Stimulated activated naive CD8-positive, alpha-beta T cell treated with anti-CD3 and anti-CD28 coated beads, Interleukin-15, amount 100 ng/mL, for 72 hours (primary cell): ENCODE measurements around the gene RUVBL1.
A peak's percentile ranks its signal among the peaks of the same experiment; 100 is the strongest.

ENCODE experiments used
- ATAC-seq: fragments of 150-1000 bp; cut with Tn5 transposase; 2 replicates; pipeline ENCODE4 v1.10.0; 2021; ENCODE audit warnings: mild to moderate bottlenecking, moderate library complexity
- DNase-seq, 2 donors: peaks; one replicate each; pipeline ENCODE4 v3.0.0; 2021 to 2022
- H3K27ac Mint-ChIP-seq, 2 donors: one replicate each; pipeline ENCODE4 v1.8.0; 2022; ENCODE audit warnings: mild to moderate bottlenecking in 2 of 2, mixed read lengths in 2 of 2, moderate library complexity in 2 of 2
- H3K27me3 Mint-ChIP-seq: one replicate; pipeline ENCODE4 v1.8.0; 2022; ENCODE audit warnings: mixed read lengths
- H3K4me1 Mint-ChIP-seq: one replicate; pipeline ENCODE4 v1.8.0; 2022; ENCODE audit warnings: mild to moderate bottlenecking, mixed read lengths
- H3K4me3 Mint-ChIP-seq, 2 donors: one replicate each; pipeline ENCODE4 v1.8.0; 2022; ENCODE audit warnings: mild to moderate bottlenecking in 2 of 2, mixed read lengths in 2 of 2, moderate library complexity in 1 of 2
- H3K9me3 Mint-ChIP-seq, 2 donors: one replicate each; pipeline ENCODE4 v1.8.0; 2022; ENCODE audit warnings: mixed read lengths in 2 of 2

Gene RUVBL1

DNA sequence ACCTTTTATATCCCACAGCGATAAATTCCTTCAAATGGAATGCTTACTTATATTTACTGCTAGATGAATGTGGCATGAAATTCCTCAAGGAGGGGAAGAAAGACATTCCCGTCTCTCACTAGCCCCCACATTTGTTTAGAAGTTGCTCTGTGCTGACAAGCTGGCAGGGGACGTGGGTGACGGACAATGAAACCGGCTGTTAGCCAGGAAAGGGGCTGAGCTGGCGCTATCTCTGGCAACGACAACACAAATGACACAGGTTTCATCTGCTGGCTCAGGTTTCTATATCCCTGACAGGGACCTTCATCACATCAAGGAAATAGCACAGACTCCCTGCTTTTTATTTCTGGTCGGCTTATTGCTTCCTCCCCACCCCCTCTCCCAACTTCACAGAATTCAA lies 15.8 kb downstream of the RUVBL1 start:
- no peak overlapping the region for H3K4me3 Mint-ChIP-seq
- no peak for ATAC-seq
- H3K4me1 Mint-ChIP-seq = peaks cover 18% of the 10 kb centered on the region
- H3K27me3 Mint-ChIP-seq = no peaks in the 10 kb centered on the region
- H3K9me3 Mint-ChIP-seq = no peaks in the 10 kb centered on the region
- DNase-seq = no peak
- no peak overlapping the region for H3K27ac Mint-ChIP-seq

DNA sequence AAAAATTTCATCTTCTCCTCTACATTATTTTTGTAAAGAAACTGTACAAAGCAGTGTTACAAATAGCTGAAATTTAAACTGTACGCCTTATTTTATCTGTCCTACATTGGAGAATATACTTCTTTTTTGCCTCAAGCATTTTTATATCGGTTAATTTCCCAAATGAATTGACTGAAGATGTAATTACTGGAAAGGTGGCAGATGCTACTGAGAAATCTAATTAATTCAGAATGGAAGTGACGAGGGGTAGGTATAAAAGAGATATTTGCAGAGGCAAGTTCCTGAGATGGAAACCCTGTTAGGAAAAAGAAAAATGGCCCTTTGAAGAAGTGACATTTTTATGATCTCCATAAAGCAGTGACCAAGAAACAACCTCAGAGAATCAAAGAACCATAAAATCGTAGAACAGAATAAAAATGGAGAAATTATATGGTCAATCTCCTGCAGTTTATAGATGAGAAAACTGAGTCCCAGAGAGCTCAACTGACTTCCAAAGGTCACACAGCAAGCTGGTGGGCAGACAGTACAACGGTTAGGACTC lies 20.4 kb downstream of the RUVBL1 start:
- Mint-ChIP-seq H3K9me3 (no peaks in the 10 kb centered on the region), H3K4me3 (no peak overlapping the region), H3K27ac (no peak overlapping the region), H3K4me1 (no peaks in the 10 kb centered on the region), H3K27me3 (no peaks in the 10 kb centered on the region)
- ATAC-seq = no peak
- DNase-seq = no peak

DNA sequence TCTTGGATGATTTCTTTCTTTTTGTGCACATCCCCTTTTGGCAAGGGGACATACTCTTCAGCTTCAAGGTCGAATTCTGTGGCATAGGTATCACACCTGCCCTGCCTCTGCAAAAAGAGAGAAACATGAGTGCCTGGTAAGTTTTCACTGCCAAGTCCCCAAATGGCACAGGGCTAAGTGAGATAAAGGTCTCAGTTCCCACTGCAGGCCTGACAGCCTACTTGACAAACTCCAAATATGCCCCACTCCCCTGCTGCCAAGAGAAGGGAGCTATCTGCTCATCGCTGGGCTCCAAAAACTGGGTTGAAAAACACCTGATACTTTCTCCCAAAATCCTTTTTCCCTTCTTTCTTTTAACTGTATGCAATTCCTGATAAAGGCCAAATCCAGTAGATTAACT lies 23.0 kb downstream of the RUVBL1 start:
- no peak overlapping the region for H3K27ac Mint-ChIP-seq
- H3K4me1 Mint-ChIP-seq = no peaks in the 10 kb centered on the region
- H3K4me3 Mint-ChIP-seq = no peak overlapping the region
- no peaks in the 10 kb centered on the region for H3K27me3 Mint-ChIP-seq
- DNase-seq = no peak
- H3K9me3 Mint-ChIP-seq = no peaks in the 10 kb centered on the region
- no peak for ATAC-seq

DNA sequence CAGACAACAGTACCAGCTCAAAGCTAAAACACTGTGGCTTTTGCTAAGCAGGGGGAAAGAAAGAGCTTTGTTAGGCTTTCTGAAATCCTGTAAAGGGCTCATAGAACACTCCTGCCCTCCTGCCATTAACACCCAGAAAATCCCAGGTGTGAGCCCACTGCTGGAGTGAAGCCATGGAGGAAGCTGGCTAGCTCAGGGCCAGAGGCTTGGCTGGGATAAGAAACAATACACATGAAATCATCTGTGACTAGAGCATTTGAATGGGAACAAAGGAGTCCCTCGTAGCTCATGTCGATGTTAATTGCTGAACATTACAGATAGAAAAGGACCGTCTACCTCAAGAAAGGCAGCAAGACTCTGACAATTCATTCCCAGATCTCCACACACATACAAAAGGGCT lies 23.5 kb downstream of the RUVBL1 start:
- Mint-ChIP-seq H3K4me1 (peaks cover 4% of the 10 kb centered on the region), H3K4me3 (no peak overlapping the region), H3K27me3 (no peaks in the 10 kb centered on the region), H3K27ac (no peak overlapping the region), H3K9me3 (no peaks in the 10 kb centered on the region)
- DNase-seq = no peak
- ATAC-seq = no peak

DNA sequence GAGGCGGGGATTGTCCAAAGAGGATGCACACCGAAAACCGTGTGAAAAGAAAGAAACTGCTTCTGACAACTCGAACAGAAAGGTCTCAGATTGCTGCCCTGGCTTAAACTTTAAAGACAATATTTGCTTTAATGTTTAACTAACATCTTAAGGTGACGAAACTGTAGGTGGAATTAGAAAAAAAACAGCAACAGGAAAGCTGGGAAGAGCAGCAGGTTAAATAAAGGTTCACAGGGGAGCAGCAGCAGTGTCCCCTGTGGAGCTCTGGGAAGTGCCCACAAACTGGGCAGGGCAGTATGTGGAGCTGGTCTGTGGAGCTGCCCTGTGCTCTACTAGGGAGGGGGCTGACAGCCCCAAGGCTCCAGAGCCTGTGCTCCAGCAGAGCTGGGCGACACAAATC lies 25.4 kb downstream of the RUVBL1 start:
- ATAC-seq (no peak), DNase-seq (no peak)
- H3K4me3 Mint-ChIP-seq = no peak overlapping the region
- H3K27me3 Mint-ChIP-seq = no peaks in the 10 kb centered on the region
- H3K27ac Mint-ChIP-seq = peak overlapping the region in 1 of 2 donors; percentile 49
- H3K4me1 Mint-ChIP-seq = peaks cover 14% of the 10 kb centered on the region
- no peaks in the 10 kb centered on the region for H3K9me3 Mint-ChIP-seq

DNA sequence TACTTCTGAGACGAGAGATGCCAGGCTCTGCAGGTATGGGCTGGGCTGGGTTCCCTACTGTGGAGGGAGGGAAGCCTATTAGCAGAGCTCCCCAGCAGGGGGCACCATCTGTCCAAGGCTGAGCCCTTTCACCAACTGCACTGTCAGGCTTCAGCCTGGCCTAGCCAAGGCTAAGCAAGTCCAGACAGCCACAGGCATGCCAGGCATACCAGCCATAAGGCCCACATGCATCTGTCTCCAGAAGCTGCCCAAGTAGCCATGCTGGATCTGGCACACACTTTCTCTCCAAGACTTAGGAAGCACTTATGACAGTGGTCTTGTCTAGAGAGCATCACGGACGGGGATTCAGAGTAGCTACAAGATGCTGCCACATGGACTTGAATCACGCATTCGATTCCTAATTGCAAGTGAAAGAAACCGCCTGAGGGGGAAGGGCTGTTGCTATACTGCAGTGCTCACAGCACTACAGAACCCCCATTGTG lies 28.3 kb downstream of the RUVBL1 start:
- ATAC-seq = peak; percentile 99
- DNase-seq = peak; percentile 65 to 74
- Mint-ChIP-seq H3K9me3 (no peaks in the 10 kb centered on the region), H3K27me3 (no peaks in the 10 kb centered on the region), H3K4me1 (peaks cover 14% of the 10 kb centered on the region), H3K27ac (no peak overlapping the region), H3K4me3 (no peak overlapping the region)

DNA sequence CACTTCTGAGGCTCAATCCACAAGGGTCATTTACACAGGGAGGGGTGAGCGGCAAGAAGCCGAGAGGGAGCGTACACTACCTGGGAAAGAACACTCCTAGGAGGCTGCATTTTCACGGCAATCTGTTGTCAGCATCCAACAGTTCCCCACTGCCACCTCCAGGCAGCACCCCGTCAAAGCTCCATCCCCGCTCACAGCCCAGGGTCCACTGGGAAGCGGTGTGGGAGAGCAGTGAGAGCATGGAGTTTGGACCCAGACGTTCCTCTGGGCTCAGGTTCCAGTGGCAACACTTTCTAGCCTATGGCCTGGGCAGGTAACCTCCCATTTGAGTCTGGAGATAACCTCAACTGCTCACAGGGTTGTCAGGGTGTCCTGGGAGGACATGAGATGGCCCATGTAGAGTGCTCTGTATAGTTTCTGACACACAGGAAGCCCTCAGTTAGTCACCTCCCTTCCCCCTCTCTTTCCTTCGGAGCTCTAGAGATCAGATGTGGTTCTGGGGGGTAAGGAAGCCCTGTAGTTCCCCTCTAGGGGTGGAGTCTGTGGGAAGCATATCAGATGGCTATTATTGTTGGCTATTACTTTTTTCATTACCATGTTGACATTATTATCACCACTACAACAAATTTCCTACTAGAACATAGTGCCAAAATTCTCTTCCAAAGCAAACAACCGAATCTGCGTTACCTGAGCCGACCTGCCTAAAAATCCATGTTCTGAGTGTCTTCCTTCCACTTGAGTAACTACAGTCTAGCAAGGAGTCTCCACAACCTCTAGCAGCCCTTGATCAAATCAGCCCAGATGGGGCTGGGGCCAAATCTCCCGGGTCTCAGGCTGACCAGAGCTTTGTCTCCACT lies 29.1 kb downstream of the RUVBL1 start:
- ATAC-seq (peak; percentile 53), DNase-seq (no peak)
- H3K4me1 Mint-ChIP-seq = peaks cover 14% of the 10 kb centered on the region
- H3K27ac Mint-ChIP-seq = peak overlapping the region in 1 of 2 donors; percentile 48
- no peaks in the 10 kb centered on the region for H3K9me3 Mint-ChIP-seq
- H3K4me3 Mint-ChIP-seq = no peak overlapping the region
- no peaks in the 10 kb centered on the region for H3K27me3 Mint-ChIP-seq

DNA sequence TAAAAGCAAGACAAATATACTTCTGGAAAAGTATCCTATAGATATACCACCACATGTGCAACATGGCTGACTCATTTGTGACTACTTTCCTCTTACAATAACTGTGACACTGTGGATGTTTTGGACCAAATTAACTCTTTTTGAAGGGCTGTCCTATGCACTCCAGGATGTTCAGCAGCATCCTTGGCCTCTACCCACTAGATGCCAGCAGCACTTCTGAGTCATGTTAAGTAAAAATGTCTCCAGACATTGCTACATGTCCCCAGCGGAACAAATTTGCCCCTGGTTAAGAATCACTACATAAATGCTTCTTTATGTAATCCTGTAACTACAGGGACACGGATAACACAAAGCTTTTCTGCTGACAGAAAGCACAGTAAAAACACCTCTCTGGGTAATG lies 32.0 kb downstream of the RUVBL1 start:
- Mint-ChIP-seq H3K9me3 (no peaks in the 10 kb centered on the region), H3K4me1 (peaks cover 14% of the 10 kb centered on the region), H3K27me3 (no peaks in the 10 kb centered on the region), H3K27ac (no peak overlapping the region), H3K4me3 (no peak overlapping the region)
- DNase-seq (no peak), ATAC-seq (no peak)

DNA sequence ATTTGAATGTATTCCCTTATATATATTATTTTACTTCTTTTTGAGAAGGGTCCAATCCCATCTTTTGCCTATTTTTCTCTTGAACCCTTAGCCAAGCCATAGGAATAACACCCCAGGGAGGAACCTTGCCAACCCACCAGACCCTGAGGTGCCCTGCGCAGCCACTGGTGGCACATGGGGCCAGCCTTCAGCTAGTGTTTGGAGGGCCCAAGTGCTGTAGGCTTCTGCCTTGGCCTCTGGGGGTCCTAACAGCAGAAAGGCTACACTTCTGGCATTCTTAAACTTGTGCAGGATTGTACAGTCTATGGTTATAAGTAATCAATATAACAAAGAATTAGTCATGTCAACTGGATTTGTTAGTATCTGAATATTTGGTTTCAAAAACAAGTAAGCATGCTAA lies 34.5 kb downstream of the RUVBL1 start:
- Mint-ChIP-seq H3K27me3 (no peaks in the 10 kb centered on the region), H3K9me3 (no peaks in the 10 kb centered on the region), H3K4me3 (no peak overlapping the region), H3K4me1 (no peaks in the 10 kb centered on the region), H3K27ac (no peak overlapping the region)
- DNase-seq (no peak), ATAC-seq (no peak)

DNA sequence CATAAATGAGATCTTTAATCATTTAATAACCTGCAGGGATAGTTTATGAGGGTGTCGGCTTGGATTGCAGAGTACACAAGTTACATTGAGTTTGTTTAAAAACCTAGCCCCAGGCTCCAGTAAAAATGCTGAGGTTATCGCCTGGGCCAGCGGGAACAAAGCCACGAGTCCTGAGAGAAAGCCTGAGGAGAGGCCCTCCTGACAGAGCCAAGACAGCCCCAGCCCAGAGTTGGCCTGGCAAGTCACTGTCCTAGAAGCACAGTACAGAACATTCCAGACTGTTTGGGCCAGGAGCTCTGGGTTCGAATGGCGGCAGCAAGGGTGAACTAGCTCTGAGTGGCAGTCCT lies 39.0 kb downstream of the RUVBL1 start:
- H3K27ac Mint-ChIP-seq = no peak overlapping the region
- H3K4me3 Mint-ChIP-seq = no peak overlapping the region
- ATAC-seq (no peak), DNase-seq (no peak)
- H3K27me3 Mint-ChIP-seq = no peaks in the 10 kb centered on the region
- no peaks in the 10 kb centered on the region for H3K4me1 Mint-ChIP-seq
- H3K9me3 Mint-ChIP-seq = no peaks in the 10 kb centered on the region

DNA sequence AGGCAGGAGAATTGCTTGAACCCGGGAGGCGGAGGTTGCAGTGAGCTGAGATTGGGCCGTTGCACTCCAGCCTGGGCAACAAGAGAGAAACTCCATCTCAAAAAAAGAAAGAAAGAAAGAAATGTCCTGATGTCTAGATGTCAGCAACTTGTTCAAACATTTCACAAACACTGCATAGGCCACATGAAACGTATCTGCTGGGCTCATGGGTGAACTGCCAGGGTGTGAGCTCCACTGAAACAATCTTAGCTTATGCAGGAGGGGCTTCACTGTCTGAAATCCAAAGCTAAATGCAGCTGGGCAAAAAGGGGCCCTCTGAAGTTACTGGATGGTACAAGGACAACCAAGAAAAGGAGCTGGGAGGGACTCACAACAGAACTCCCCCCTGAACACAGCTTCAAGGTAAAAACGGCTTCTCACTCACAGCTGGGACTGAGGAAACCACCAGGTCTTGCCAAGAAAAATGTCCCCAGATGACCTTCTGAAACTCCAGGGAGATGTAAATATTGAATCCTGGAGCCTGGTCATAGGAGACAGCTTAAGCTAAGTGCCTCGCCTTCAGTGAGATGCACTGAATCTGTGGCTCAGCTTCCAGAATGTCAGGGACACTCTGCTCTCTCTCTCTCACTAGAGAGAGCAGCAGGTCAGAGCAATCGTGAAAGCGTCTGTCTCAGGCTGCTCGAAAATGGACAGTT lies 39.5 kb downstream of the RUVBL1 start:
- ATAC-seq = no peak
- Mint-ChIP-seq H3K9me3 (no peaks in the 10 kb centered on the region), H3K27ac (no peak overlapping the region), H3K4me1 (no peaks in the 10 kb centered on the region), H3K4me3 (no peak overlapping the region), H3K27me3 (no peaks in the 10 kb centered on the region)
- DNase-seq = no peak

DNA sequence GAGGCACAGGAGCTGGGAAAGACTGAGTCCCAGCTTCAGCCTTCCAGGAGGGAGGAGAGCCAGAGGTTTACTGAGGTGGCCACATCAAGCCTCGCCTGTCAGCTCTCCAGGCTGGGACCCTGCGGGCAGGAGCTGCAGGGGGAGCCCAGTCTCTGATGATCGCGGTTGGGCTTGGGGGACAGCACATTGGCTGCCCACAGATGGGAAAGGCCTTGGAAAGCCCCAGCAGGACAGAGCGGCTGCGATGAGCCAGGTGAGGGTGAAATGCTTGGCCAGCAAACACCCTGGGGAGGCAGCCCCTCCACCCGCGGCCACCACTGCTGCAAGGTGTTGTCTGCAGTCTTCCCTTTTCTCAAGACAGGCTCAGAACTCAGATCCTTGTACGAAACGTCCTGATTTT lies 40.2 kb downstream of the RUVBL1 start:
- Mint-ChIP-seq H3K4me3 (no peak overlapping the region), H3K27ac (no peak overlapping the region), H3K27me3 (no peaks in the 10 kb centered on the region), H3K4me1 (no peaks in the 10 kb centered on the region), H3K9me3 (no peaks in the 10 kb centered on the region)
- ATAC-seq (no peak), DNase-seq (no peak)

DNA sequence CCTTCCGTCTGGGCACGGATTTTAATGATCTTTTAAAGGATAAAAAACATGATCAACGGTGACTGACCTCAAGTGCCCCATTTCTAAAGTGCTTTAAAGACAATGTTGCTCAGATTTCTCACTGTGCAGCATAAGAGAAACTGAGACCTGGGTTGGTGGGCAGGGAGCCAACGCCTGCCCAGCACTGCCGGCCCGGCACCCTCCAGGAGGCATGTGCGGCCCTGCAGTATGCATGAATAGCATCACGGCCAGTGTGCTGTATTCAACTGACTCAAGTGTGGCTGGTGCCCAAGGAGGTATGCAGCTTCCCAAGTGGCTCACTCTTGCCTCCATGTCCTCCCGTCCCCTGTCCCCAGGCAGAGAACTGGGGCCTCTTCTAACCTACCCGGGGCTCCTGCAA lies 41.1 kb downstream of the RUVBL1 start:
- DNase-seq (no peak), ATAC-seq (no peak)
- H3K27me3 Mint-ChIP-seq = no peaks in the 10 kb centered on the region
- no peaks in the 10 kb centered on the region for H3K4me1 Mint-ChIP-seq
- no peaks in the 10 kb centered on the region for H3K9me3 Mint-ChIP-seq
- H3K4me3 Mint-ChIP-seq = no peak overlapping the region
- no peak overlapping the region for H3K27ac Mint-ChIP-seq

DNA sequence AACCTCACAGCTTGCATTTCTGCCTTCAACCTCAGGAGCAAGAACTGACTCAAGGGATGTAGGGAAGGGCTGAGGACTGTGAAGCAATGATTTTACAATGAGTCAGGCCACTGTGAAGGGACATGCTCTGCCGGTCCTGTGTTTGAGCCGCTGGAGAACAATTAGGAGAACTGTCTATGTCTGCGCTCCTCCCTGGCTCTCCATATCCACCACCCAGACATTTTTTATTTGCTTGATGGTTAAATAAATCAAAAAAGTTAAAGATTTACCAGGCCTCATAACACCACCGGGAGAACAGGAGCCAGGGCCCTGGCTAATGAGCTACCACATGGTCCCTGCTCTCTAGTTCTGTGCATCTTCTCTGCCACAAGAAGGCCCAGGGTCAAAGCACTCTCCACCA lies 41.8 kb downstream of the RUVBL1 start:
- Mint-ChIP-seq H3K27me3 (no peaks in the 10 kb centered on the region), H3K4me3 (no peak overlapping the region), H3K4me1 (no peaks in the 10 kb centered on the region), H3K9me3 (no peaks in the 10 kb centered on the region), H3K27ac (no peak overlapping the region)
- ATAC-seq = no peak
- no peak for DNase-seq

DNA sequence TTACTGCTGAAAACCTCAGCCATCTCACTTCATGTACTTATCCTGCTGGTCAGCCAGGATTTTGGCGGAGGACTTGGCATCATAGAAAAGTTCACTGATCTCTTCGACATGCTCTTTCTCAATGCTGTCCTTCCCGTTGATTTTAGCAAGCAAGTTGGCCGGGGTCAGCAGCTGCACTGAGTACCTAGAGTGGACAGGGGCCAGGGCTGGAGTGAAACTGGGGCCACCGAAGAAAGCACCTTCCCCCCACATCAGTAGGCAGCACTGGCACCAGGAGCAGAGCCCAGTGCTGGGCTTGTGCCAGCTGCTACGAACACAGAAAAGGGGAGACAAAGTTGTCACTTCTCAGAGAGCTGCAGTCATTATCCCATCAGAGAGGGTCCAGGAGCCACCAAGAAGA lies 42.4 kb downstream of the RUVBL1 start:
- Mint-ChIP-seq H3K4me3 (no peak overlapping the region), H3K4me1 (peaks cover 5% of the 10 kb centered on the region), H3K27me3 (no peaks in the 10 kb centered on the region), H3K9me3 (no peaks in the 10 kb centered on the region), H3K27ac (no peak overlapping the region)
- ATAC-seq (no peak), DNase-seq (no peak)

DNA sequence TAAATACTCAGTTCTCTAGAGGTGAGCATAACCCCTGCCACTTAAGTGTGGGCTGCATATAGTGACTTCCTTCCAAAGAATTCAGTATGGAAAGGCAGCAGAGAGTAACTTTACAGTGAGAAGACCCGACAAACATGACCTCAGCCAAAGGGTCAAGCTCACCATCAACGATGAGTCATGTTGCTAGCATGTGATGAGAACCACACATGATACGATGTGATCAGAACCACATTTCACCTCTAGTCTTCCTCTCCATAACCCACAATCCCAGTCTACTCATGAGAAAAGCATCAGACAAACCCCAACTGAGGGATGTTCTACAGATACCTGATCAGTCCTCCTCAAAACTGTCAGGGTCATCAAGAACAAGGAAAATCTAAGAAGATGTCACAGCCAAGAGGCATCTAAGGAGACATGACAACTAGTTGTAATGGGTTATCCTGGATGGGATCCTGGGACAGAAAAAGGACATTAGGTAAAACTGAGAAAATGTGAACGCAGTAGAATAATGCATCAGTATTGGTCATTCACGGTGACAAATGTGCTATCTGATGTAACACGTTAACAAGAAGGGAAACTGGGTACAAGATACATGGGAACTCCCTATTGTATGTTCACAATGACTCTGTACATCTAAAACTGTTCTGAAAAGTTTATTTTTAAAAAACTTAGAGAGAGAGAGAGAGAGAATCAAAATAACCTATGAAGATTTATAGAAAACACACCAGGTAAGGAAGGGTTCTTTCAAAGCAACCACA lies 43.1 kb downstream of the RUVBL1 start:
- H3K4me1 Mint-ChIP-seq = peaks cover 12% of the 10 kb centered on the region
- H3K27ac Mint-ChIP-seq = no peak overlapping the region
- DNase-seq (no peak), ATAC-seq (no peak)
- no peaks in the 10 kb centered on the region for H3K9me3 Mint-ChIP-seq
- no peaks in the 10 kb centered on the region for H3K27me3 Mint-ChIP-seq
- no peak overlapping the region for H3K4me3 Mint-ChIP-seq
